Adrenal gland (tissue), 12 donors: ENCODE data around the gene SLC27A6. TPM values are rescaled to one million over a fixed set of nuclear protein-coding genes. Genes with fewer than 3 reads are reported as not detected.

Experiments used
- DNase-seq, 7 donors: peaks; one replicate each; pipeline ENCODE4 v3.0.0-alpha.2; 2019 to 2020
- H3K27ac ChIP-seq, 5 donors: fragments of 200-600 bp; sonication (generic) in 4 of 5; 1 replicate in 3 of 5; 2 replicates in 2 of 5; pipeline versions ENCODE4 v1.5.1 to v1.8.0; 2016 to 2020; ENCODE audit warnings: mild to moderate bottlenecking in 1 of 5
- H3K27me3 ChIP-seq: fragments of 200-600 bp; 2 replicates; pipeline ENCODE4 v1.8.0; 2021
- H3K36me3 ChIP-seq, 2 donors: fragments of 200-600 bp; replicated peaks in 1 of 2; 1 replicate in 1 of 2; 2 replicates in 1 of 2; pipeline versions ENCODE4 v1.5.1 to v1.8.0; 2018 to 2022
- H3K4me1 ChIP-seq, 2 donors: fragments of 200-600 bp; replicated peaks in 1 of 2; 1 replicate in 1 of 2; 2 replicates in 1 of 2; pipeline versions ENCODE4 v1.5.1 to v1.8.0; 2018 to 2021
- H3K4me3 ChIP-seq, 4 donors: fragments of 200-600 bp; sonication (generic) in 3 of 4; one replicate each; pipeline ENCODE4 v1.5.1; 2016 to 2018
- H3K9me3 ChIP-seq, 3 donors: fragments of 200-600 bp; sonication (generic) in 1 of 3; replicated peaks in 1 of 3; 1 replicate in 2 of 3; 2 replicates in 1 of 3; pipeline versions ENCODE4 v1.5.1 to v1.8.0; 2016 to 2021
- POLR2A ChIP-seq, 2 donors: fragments of 450-650 bp; IDR thresholded peaks; one replicate each; pipeline ENCODE4 v1.6.1; 2017; ENCODE audit warnings: antibody characterized with exemption in 2 of 2, mild to moderate bottlenecking in 2 of 2, moderate library complexity in 1 of 2
- WGBS, 4 donors: extraction: QIAGEN DNeasy Blood & Tissue Kit in 2 of 4; methylation state at CpG; one replicate each; pipeline versions ENCODE4 v1.1.5 to v1.1.7; 2013 to 2017; 5-methylcytosine and 5-hydroxymethylcytosine counted together
- intact Hi-C, 2 donors: fragments of 100-400 bp; cut with DNase I; formaldehyde crosslinking; loops; one replicate each; pipeline versions ENCODE4 v1.14.1 to v1.15.0; 2022 to 2023
- polyA plus RNA-seq, 3 donors: library from polyadenylated mRNA; stranded (reverse); fragments of 200-250 nt in 2 of 3; fragments of 350-450 nt in 1 of 3; fragmentation: Illumina TruSeq in 1 of 3; extraction: RNeasy Lipid Tissue Mini Kit (QIAGEN cat#74804) in 1 of 3; gene quantifications; one replicate each; pipeline ENCODE4 v1.2.3, GENCODE V29; 2013 to 2014
- total RNA-seq, 9 donors: library from RNA; depleted of rRNA in 4 of 9; stranded (reverse); fragments of >200 nt in 4 of 9; fragments of 120-200 nt in 1 of 9; fragmentation: NEBNext Ultra II Directional in 1 of 9; extraction: Animal tissue kit (Norgen Biotek cat#: 25700) in 1 of 9; gene quantifications; one replicate each; pipeline versions ENCODE4 v1.1.0 to v1.2.4, GENCODE V29; 2013 to 2023
- TF ChIP-seq, protein P1 (sequence below), 6 experiments: fragments of 450-650 bp in 4 of 6; fragments of 200-600 bp in 2 of 6; sonication (generic) in 1 of 6; IDR thresholded peaks; 1 replicate in 5 of 6; 2 replicates in 1 of 6; pipeline versions ENCODE4 v1.5.1 to v1.8.0; 2016 to 2021; ENCODE audit warnings: antibody characterized with exemption in 6 of 6, mild to moderate bottlenecking in 2 of 6, moderate library complexity in 1 of 6
- donor health status: healthy with polysubstance abuse.
- donor health status: Bipolar disorder and iron deficiency.
- donor health status: DM: yes; HTN: yes; CAD: no.
- donor health status: DM: no; HTN: no; CAD: no.
- donor health status: DM: no; HTN: no; CAD: no.
- donor health status: DM: yes; HTN: yes; CAD: no.

The SLC27A6 gene
- total and polyA plus RNA-seq, 12 donors, result 1.0 to 108 (median 12.1) TPM

DNA sequence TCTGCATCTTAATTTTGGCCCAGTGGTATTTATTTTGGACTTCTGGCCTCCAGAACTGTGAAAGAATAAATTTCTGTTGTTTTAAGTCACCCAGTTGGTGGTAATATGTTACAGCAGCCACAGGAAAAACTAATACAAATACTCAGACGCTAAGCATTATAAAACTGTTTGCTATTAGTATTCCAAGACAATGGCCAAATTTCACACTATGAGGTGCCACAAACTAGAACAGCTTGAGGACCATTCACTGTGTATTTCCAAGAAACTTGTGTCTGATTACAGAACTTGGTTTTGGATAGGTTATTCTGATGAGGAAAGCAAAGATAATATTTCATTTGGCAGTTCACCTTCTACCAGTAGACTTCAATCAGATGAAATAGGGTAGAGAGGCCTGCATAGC is 113.0 kb downstream of the SLC27A6 start:
- H3K4me3 ChIP-seq, result no peak overlapping the region
- 67 to 78% (median 75%) methylated on average over 1 of the region's 1 CpG for WGBS, 4 donors
- H3K36me3 ChIP-seq, result no peaks in the 10 kb centered on the region
- TF ChIP-seq, protein P1, sequence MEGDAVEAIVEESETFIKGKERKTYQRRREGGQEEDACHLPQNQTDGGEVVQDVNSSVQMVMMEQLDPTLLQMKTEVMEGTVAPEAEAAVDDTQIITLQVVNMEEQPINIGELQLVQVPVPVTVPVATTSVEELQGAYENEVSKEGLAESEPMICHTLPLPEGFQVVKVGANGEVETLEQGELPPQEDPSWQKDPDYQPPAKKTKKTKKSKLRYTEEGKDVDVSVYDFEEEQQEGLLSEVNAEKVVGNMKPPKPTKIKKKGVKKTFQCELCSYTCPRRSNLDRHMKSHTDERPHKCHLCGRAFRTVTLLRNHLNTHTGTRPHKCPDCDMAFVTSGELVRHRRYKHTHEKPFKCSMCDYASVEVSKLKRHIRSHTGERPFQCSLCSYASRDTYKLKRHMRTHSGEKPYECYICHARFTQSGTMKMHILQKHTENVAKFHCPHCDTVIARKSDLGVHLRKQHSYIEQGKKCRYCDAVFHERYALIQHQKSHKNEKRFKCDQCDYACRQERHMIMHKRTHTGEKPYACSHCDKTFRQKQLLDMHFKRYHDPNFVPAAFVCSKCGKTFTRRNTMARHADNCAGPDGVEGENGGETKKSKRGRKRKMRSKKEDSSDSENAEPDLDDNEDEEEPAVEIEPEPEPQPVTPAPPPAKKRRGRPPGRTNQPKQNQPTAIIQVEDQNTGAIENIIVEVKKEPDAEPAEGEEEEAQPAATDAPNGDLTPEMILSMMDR (IDR thresholded peaks at IDR 0.05), result no peak
- TF ChIP-seq POLR2A (IDR thresholded peaks at IDR 0.05), result no peak
- no peak overlapping the region for H3K27ac ChIP-seq
- no peaks in the 10 kb centered on the region for H3K4me1 ChIP-seq
- intact Hi-C loops, result no loop called here
- no peaks in the 10 kb centered on the region for H3K9me3 ChIP-seq
- no peak for DNase-seq
- H3K27me3 ChIP-seq, result no peaks in the 10 kb centered on the region

DNA sequence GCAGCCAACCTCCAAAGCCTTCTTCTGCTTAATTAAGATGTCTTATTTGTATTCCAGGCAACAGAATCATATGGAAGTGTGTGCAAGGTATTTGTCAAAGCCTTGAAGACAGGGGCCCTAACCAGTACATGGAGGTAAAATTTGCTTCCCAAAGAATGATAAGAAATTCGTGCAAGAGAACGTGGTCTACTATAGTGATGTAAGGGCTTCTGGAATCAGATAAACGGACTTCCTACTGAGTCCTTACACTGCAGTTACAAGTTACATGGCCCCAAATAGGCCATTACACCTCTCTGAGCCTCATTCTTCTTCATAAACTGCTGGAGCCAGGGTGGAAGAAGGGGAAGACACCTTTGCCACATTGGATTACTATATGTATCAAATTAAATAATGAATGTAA is 113.4 kb downstream of the SLC27A6 start:
- WGBS, 4 donors, result 64 to 80% (median 74%) methylated on average over 3 of the region's 3 CpGs
- no peaks in the 10 kb centered on the region for H3K36me3 ChIP-seq
- no peaks in the 10 kb centered on the region for H3K4me1 ChIP-seq
- DNase-seq, result no peak
- intact Hi-C loops, result no loop called here
- TF ChIP-seq, protein P1 (IDR thresholded peaks at IDR 0.05), result no peak
- TF ChIP-seq POLR2A (IDR thresholded peaks at IDR 0.05), result no peak
- no peak overlapping the region for H3K4me3 ChIP-seq
- no peaks in the 10 kb centered on the region for H3K9me3 ChIP-seq
- no peaks in the 10 kb centered on the region for H3K27me3 ChIP-seq
- H3K27ac ChIP-seq, result no peak overlapping the region

DNA sequence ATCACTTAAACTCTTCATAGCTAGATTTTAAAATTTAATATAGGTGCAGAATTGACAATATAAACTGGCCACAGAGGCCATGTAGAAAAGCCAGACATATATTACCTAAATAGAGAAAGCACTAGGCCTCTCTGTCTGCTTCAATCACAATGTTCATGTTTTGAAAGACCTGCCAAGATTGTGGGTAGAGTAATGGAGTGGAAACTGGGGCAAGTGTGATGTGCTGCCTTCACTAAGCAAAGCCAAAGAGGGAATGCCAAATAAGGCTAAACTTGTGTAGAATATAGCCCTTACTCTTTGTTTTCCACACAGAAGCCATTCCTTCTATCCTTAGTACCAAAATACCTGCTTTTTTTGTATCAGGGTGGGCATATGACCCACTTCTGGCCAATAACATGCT is 114.2 kb downstream of the SLC27A6 start:
- H3K27me3 ChIP-seq, result no peaks in the 10 kb centered on the region
- no peaks in the 10 kb centered on the region for H3K36me3 ChIP-seq
- no peak for DNase-seq
- H3K9me3 ChIP-seq, result no peaks in the 10 kb centered on the region
- TF ChIP-seq, protein P1 (IDR thresholded peaks at IDR 0.05), result no peak
- no peak for TF ChIP-seq POLR2A (IDR thresholded peaks at IDR 0.05)
- H3K27ac ChIP-seq, result no peak overlapping the region
- intact Hi-C loops, result no loop called here
- no peaks in the 10 kb centered on the region for H3K4me1 ChIP-seq
- no peak overlapping the region for H3K4me3 ChIP-seq

DNA sequence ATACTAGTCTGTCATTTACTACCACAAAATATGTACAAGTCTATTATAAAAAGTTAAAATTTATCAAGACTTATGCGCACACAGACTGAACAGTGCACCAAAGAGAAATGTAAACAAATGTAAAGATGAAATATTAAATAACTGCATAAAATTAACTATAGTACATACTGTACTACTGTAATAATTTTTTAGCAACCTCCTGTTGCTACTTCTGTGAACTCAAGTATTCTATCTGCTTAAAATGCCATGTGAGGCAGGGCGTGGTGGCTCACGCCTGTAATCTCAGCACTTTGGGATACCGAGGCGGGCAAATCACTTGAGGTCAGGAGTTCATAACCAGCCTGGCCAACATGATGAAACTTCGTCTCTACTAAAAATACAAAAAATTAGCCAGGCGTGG is 115.5 kb downstream of the SLC27A6 start:
- no peaks in the 10 kb centered on the region for H3K36me3 ChIP-seq
- 90 to 95% (median 93%) methylated on average over 7 of the region's 7 CpGs for WGBS, 4 donors
- no peaks in the 10 kb centered on the region for H3K9me3 ChIP-seq
- H3K27ac ChIP-seq, result no peak overlapping the region
- intact Hi-C loops, result no loop called here
- no peaks in the 10 kb centered on the region for H3K27me3 ChIP-seq
- no peak overlapping the region for H3K4me3 ChIP-seq
- no peak for DNase-seq
- TF ChIP-seq, protein P1 (IDR thresholded peaks at IDR 0.05), result no peak
- TF ChIP-seq POLR2A (IDR thresholded peaks at IDR 0.05), result no peak
- H3K4me1 ChIP-seq, result no peaks in the 10 kb centered on the region
